Measurements from ENCODE around the gene TNNT3. TPM values are rescaled to one million over a fixed set of nuclear protein-coding genes. Genes with fewer than 3 reads are reported as not detected.
"Not testable (repeated sequence)": the region's sequence is repeated elsewhere in the genome, so short reads cannot be mapped to it uniquely, and the experiment has no call there.

The TNNT3 gene
- total RNA-seq, 1 experiment from 2014 or later = not detected

DNA sequence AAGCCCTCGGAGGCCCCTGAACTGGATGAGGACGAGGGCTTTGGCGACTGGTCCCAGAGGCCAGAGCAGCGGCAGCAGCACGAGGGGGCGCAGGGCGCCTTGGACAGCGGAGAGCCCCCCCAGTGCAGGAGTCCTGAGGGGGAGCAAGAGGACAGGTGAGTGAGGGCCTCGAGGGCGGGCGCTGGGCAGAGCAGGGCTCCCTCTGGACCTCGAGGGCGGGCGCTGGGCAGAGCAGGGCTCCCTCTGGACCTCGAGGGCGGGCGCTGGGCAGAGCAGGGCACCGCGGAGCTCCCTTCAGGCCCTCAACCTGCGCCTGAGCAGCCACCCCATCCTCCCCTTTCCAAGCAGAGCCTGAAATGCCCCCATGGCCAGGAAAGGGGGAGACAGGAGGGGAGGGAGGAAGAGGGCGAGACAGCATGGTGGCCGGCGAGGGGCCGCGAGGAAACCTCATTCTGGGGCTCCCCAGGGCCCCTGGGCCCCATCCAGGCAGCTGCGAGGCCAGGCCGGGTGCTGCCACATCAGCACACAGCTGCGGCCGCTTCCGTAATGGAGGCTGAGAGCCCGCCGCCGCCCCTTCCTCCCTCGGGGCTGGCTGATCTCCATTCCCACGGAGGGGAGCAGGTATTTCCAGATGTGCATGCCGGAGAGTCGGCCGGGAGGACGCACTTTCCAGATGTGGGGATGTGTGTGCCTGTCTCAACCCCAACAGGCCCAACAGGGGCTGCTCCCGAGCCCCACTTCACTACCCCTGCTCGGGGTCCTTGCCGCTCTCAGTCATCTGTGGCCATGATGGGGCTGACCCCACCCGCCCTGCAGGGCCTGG is 37.9 kb upstream of the TNNT3 start:
- DNase-seq (ENCODE audit: low read depth) = no peak

GRCh38 chr11:1882265-1883238 is 37.0 kb upstream of the TNNT3 start:
- DNase-seq (ENCODE audit: low read depth) = peak; percentile 75

DNA sequence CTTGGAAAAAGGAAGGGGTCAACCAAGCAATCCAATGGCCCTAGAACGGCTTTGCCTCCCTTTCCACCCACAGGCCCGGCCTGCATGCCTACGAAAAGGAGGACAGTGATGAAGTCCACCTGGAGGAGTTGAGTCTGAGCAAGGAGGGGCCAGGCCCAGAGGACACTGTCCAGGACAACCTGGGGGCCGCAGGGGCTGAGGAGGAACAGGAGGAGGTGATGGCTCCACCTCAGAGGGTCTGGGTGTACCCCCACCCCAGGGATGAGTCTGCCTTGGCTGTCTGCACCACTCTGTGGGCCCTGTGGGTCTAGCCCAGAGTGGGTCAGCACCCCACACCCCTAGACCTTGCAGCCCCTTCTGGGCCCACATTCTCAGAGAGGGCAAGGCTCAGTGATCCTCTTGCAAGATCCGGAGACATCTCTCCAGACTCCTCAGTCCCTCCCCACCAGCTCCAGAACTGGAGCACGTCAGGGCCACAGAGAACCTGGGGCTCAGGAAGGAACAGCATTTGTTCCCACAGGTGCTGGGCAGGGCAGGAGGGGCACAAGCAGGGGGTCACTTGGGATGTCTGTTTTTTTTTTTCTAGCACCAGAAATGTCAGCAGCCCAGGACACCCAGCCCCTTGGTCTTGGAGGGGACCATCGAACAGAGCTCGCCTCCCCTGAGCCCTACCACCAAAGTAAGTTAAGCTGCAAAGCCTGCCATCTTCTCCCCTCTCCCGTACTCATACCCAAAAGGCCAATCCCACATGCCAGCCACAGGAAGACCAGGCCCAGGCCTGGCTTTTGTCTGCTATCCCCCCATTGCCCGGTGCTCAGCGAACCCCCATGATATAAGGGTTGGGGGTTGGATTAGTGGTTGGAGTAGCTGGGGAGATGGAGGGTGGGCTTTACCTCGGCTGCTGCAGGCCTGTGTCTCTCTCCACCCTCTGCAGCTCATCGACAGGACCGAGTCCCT is 35.9 kb upstream of the TNNT3 start:
- no peak for DNase-seq (ENCODE audit: low read depth)

- no peak for DNase-seq (ENCODE audit: low read depth)
These were observed 35.2 kb upstream of the TNNT3 start for GRCh38 chr11:1884303-1884700.

DNA sequence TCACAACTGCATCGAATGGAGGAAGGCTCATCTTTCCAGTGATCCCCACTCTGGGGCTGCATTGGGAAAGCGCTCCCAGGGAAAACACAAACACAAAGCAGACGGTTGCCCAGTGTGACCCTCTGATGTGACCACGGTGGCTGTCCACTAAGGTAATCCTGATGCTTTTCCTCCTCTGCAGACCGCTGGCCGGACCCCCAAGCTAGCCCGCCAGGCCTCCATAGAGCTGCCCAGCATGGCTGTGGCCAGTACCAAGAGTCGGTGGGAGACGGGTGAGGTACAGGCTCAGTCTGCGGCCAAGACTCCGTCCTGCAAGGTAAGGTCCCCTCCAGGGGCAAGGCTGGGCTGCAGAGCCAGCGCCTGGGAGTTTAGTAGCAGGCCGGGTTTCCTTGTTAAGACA is 33.0 kb upstream of the TNNT3 start:
- DNase-seq (ENCODE audit: low read depth) = not testable (repeated sequence)

DNA sequence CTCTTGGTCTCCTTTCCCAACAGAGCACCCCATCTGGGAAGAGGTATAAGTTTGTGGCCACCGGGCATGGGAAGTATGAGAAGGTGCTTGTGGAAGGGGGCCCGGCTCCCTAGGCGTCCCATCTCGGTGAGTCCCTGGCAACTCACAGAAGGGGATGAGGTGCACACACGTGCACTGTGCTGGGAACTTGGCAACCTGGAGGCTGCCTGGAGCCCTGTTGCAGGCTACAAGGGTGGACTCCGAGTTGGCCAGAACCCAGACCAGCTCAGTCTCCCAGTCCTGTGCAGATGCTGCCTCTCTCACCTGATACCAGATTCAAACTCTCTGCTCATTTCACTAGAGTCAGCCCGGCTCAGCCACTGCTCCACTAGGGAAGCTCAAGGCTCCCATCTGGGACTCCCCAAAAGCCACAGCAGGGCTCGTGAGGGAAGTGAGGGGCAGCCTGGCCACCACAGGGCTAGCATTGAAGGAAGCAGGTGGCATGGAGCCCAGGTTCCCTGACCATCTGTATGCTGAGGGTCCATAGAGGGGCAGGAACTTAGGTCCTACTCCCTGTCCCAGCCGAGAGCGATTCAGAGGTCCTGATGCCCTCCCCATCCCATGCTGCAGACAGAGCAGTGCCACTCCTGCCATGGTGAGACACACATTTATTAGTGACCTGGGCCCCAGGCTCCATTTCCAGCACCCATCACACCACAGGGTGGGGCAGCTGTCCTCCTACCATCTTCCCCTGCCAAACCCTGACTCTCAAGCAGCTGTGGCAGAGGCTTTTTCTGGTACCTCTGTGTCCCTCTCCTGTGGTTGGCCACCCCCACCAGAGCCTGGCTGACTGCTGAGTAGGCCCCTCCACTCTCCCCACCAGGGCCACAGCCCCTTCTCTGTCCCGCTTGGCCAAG is 31.8 kb upstream of the TNNT3 start:
- DNase-seq (ENCODE audit: low read depth) = no peak

DNA sequence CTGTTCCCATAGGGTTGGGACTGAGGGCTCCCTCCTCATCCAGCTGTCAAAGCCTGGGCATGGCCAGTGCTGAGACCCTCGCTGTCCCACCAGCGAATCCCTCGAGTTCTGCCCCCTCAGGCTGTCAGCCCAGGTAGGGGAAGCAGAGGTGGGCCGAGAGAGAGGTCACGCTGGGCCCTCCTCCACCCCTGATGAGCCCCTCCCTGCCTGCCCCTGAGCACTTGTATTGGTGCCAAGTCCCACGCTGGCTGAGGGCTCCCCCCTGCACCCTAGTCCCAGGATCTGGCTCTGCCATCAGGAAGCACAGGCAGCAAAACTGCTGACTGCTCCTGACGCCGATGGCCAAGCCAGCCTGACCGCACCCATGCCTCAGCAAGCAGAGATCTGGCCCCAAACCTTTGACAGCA is 31.2 kb upstream of the TNNT3 start:
- DNase-seq (ENCODE audit: low read depth) = no peak

DNA sequence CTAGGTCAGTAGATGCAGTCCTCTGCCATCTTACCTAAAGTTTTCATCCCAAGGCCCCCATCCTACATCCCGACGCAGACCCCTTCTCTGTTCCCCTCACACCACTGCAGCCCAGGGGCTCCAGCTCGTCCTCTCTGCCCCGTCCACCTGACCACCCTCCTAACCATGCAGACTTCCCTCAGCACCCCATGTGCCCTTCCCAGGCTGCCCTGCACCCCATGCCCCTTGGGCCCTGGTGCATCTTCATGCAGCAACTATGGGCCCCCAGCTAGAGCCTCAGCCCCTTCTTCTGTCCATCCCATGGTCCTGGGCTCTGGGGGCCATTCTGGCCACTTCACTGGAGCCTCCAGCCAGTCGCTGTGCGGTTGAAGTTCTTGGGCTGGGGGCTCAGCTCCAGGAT is 30.7 kb upstream of the TNNT3 start:
- DNase-seq (ENCODE audit: low read depth) = no peak

GRCh38 chr11:1889224-1889930 is 30.1 kb upstream of the TNNT3 start:
- no peak for DNase-seq (ENCODE audit: low read depth)

DNA sequence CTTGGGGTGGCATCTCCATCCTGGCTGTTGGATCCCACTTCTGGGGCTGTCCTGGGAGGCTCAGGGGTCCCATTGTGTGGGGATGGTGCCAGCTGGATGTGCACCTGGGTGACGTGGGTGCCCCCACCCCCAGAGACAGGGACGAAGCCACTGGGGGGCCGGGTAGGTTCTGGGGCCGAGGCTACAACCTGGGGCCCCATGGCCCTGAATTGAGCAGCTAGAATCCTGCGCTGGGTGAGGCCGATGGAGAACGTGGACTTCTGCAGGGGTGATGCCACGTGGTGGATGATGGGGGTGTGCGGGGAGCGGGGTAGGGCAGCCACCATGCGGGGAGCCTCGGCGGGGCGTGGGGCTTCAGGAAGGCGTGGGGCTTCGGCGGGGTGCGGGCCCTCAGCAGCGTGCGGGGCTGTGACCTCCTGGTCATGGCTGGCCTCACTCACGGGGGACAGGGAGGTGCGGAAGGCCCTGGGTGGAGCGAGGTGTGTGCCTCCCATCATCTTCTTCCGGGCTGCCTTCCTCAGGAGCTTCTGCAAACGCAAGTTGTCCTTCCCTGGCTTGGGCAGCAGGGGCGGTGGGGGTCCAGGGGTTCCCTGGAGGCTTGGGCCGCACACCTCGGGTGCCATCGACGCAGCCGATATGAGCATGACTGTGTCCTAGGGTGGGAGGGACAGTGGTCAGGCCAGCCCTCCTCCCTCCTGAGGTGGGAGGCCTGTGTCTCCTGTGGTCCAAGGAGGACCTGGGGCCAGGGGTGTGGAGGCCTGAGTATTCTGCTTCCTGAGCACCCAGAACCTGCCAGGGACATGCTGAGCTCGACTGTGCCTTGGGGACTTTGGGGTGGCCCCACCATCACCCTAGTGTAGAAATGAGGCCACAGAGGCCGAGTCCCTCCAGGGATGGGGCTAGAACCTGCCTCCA is 29.3 kb upstream of the TNNT3 start:
- no peak for DNase-seq (ENCODE audit: low read depth)

GRCh38 chr11:1890856-1891830 is 28.4 kb upstream of the TNNT3 start:
- DNase-seq (ENCODE audit: low read depth) = peak; percentile 26

GRCh38 chr11:1891831-1892115 is 27.7 kb upstream of the TNNT3 start, which contains the start of gene PRR33:
Gene PRR33, minus strand, starts transcription at chr11:1891895. Its CDS starts 1,311 bp downstream, at chr11:1890584.
- no peak for DNase-seq (ENCODE audit: low read depth)

DNA sequence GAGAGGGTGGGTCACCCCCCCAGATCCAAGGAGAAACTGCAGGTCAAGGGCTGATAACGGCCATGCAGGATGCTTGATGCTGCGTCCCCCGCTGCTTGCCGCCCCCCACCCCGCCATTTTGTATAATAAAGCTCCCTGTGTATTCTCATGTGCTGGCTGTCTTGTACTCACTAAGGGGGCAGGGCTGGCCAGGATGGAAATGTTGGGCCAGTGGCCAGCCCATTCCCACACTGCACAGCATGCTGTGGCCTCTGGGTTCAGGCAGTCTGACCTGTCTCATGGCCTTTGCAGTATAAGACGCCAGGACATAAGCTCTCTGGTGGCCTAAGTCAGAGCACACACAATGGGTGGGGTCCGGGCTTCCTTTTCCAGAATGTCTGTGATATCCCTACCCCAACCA is 27.4 kb upstream of the TNNT3 start:
- no peak for DNase-seq (ENCODE audit: low read depth)

DNA sequence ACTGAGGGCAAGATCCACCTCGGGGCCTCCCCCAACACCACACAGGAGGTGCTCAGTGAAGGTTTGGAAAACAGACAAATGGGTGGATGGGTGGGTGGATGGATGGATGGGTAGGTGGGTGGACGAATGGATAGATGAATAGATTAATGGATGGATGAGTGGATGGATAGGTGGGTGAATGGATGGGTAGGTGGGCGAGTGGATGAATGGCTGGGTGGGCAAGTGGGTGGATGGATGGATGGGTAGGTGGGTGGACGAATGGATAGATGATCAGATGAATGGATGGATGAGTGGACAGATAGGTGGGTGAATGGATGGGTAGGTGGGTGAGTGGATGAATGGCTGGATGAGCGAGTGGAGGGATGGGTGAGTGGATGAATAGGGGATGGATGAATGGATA is 26.9 kb upstream of the TNNT3 start:
- no peak for DNase-seq (ENCODE audit: low read depth)

DNA sequence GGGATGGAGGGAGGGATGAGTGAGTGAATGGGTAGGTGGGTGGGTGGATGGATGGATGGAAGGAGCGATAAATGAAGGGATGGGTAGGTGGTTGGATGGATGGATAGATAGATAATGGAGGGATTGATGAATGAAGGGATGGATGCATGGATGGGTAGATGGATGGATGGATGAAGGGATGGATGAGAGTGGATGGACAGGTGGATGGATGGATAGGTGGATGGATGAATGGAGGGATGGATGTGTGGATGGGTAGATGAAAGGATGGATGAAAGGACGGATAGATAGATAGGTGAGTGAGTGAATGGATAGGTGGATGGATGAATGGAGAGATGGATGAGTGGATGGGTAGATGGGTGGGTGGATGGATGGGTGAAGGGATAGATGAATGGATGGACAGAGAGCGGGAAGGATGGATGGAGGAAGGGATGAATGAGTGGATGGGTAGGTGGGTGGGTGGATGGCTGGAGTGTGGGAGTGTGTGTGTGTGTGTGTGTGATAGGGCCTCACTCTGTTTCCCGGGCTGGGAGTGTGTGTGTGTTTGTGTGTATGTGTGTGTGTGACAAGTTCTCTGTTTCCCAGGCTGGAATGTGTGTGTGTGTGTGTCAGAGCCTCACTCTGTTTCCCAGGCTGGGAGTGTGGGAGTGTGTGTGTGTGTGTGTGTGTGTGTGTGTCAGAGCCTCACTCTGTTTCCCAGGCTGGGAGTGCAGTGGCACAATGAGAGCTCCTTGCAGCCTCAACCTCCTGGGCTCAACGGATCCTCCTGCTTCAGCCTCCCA is 25.7 kb upstream of the TNNT3 start:
- DNase-seq (ENCODE audit: low read depth) = no peak

GRCh38 chr11:1894759-1895158 is 24.7 kb upstream of the TNNT3 start:
- no peak for DNase-seq (ENCODE audit: low read depth)

DNA sequence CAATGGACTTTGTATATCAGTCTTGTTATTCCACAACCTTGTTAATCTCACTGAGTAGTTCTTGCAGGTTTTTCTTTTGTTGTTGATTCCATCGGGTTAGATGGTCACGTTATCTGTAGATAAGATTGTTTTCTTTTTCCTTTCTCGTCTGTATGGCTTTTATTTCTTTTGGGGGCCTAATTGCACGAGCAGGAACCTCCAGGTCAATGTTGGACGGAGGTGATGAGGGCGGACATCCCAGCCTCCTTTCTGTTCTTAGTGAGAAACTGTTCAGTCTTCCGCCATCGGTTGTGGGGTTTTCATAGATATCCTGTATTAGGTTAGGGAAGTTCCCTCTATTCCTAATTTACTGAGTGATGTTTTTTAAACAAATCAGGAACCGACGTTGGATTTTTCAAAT is 23.0 kb upstream of the TNNT3 start:
- DNase-seq (ENCODE audit: low read depth) = no peak
